Fibroblast of villous mesenchyme (primary cell): Measurements from ENCODE around the gene ADGRF3. TPM values are rescaled to one million over a fixed set of nuclear protein-coding genes. Genes with fewer than 3 reads are reported as not detected.
"Not testable (repeated sequence)": the region's sequence is repeated elsewhere in the genome, so short reads cannot be mapped to it uniquely, and the experiment has no call there.

Experiments used
- DNase-seq: peaks from one replicate; pipeline ENCODE4 v3.0.0-alpha.2; 2010; ENCODE audit warnings: low read depth
- H3K4me3 ChIP-seq: 2 replicates; pipeline ENCODE4 v1.5.1; 2011; ENCODE audit warnings: low read depth, mild to moderate bottlenecking, low read length
- CTCF ChIP-seq: IDR thresholded peaks from 2 replicates; pipeline ENCODE4 v1.5.1; 2012; ENCODE audit warnings: low read depth, mild to moderate bottlenecking, low read length; ENCODE audit not compliant: insufficient read depth
- total RNA-seq: library from RNA; depleted of rRNA; stranded (reverse); fragments of >200 nt; gene quantifications from 2 replicates; pipeline ENCODE4 v1.2.3, GENCODE V29; 2012

ADGRF3 gene
- total RNA-seq, 1 donor = under 0.01 TPM

GRCh38 chr2:26279886-26280285 is 66.7 kb downstream of the ADGRF3 start:
- no peak for DNase-seq
- no peak overlapping the region for H3K4me3 ChIP-seq
- TF ChIP-seq CTCF = no peak

- H3K4me3 ChIP-seq = no peak overlapping the region
- TF ChIP-seq CTCF = no peak
- DNase-seq = peak; percentile 48
Observed at GRCh38 chr2:26276484-26277227, 69.9 kb downstream of the ADGRF3 start.

GRCh38 chr2:26274058-26274613 is 72.5 kb downstream of the ADGRF3 start:
- no peak overlapping the region for H3K4me3 ChIP-seq
- no peak for TF ChIP-seq CTCF
- peak; percentile 98 for DNase-seq

GRCh38 chr2:26273501-26273900 is 73.1 kb downstream of the ADGRF3 start:
- no peak for TF ChIP-seq CTCF
- DNase-seq = peak; percentile 45
- no peak overlapping the region for H3K4me3 ChIP-seq

GRCh38 chr2:26270373-26270772 is 76.2 kb downstream of the ADGRF3 start:
- TF ChIP-seq CTCF = no peak
- H3K4me3 ChIP-seq = no peak overlapping the region
- DNase-seq = no peak

GRCh38 chr2:26269571-26270158 is 76.9 kb downstream of the ADGRF3 start:
- H3K4me3 ChIP-seq = no peak overlapping the region
- no peak for TF ChIP-seq CTCF
- DNase-seq = no peak

- H3K4me3 ChIP-seq, DNase-seq: not testable (repeated sequence)
Observed at GRCh38 chr2:26268670-26269385, 77.8 kb downstream of the ADGRF3 start.
